KOPT-K1 (cell line): Measurements from ENCODE around the gene ENDOV.

Experiments used
- H3K27ac ChIP-seq: fragments of 200-600 bp; sonication (generic); 2 replicates; pipeline ENCODE4 v1.5.1; 2016; ENCODE audit warnings: antibody characterized with exemption, mild to moderate bottlenecking, low read depth, low read length; ENCODE audit not compliant: poor library complexity, severe bottlenecking
- H3K36me3 ChIP-seq: fragments of 200-600 bp; sonication (generic); 2 replicates; pipeline ENCODE4 v1.5.1; 2017; ENCODE audit warnings: antibody characterized with exemption, mild to moderate bottlenecking, low read length, moderate library complexity; ENCODE audit not compliant: insufficient read depth
- H3K9me3 ChIP-seq: fragments of 200-600 bp; sonication (generic); 2 replicates; pipeline ENCODE4 v1.5.1; 2017; ENCODE audit warnings: antibody characterized with exemption, low read length, mild to moderate bottlenecking; ENCODE audit not compliant: insufficient read depth, poor library complexity, severe bottlenecking

ENDOV gene

GRCh38 chr17:80442764-80443163 is 27.8 kb downstream of the ENDOV start:
- H3K36me3 ChIP-seq, result no peaks in the 10 kb centered on the region
- H3K27ac ChIP-seq, result no peak overlapping the region
- no peaks in the 10 kb centered on the region for H3K9me3 ChIP-seq

DNA sequence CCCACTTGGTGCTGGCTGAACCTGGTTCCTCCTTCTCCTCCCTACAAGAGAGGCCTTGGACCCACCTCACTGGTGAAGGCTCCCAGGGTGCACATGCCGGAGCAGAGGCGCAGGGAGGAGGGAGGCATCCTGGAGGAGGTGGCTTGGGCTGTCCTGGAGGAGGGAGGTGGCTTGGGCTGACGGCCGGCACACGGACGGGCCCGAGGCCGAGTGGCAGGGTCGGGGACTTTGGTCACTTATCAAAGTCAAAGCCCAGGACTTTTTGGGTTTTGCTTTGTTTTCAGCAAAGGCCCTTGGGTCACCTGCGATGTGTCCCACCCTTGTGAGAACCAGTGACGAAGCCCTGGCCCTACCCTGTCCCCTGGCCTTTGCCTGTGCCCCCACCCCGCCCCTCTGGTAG is 28.5 kb downstream of the ENDOV start:
- Histone ChIP-seq H3K27ac (no peak overlapping the region), H3K36me3 (no peaks in the 10 kb centered on the region)

GRCh38 chr17:80443916-80444643 is 29.1 kb downstream of the ENDOV start:
- no peak overlapping the region for H3K27ac ChIP-seq
- H3K36me3 ChIP-seq, result no peaks in the 10 kb centered on the region
- no peaks in the 10 kb centered on the region for H3K9me3 ChIP-seq

More for the DNA sequence above, 28.5 kb downstream of the ENDOV start:
- no peaks in the 10 kb centered on the region for H3K9me3 ChIP-seq

- no peak overlapping the region for H3K27ac ChIP-seq
- no peaks in the 10 kb centered on the region for H3K9me3 ChIP-seq
- no peaks in the 10 kb centered on the region for H3K36me3 ChIP-seq
These were observed 29.6 kb downstream of the ENDOV start for GRCh38 chr17:80444644-80444979.

DNA sequence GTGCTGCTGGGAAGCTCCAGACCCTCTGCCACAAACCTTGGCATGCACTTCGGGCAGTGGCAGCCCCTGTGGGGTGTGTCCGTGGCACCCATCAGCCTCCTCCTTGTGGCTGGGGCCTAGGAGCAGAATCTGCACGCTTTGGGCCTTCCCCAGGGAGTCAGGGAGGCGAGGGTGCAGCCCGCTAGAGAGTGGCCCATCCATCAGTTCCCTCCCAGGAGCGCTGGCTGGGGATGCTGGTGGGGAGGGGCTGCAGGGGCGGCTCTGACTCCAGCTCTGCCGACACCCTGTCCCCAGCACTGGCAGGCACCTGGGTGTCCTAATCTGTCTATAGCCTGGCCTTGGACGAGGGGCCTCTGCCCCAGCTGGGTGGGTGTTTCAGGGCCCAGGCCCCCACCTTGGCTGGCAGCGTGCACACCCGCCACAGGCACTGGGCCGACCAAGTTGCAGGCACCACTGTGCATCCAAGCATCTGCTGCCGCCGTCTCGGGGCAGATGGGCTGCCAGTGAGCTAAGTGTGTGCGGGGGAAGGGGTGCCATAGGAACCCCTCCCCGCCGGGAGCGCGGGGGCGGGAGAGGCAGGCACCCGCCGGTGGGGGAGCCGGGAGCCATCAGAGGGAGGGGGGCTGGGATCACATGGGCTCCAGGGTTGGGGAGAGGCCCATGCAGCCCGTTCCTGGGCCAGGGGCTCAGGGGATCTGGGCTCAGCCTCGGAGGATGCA is 30.2 kb downstream of the ENDOV start:
- Histone ChIP-seq H3K9me3 (no peaks in the 10 kb centered on the region), H3K36me3 (no peaks in the 10 kb centered on the region), H3K27ac (no peak overlapping the region)

- Histone ChIP-seq H3K36me3 (no peaks in the 10 kb centered on the region), H3K9me3 (no peaks in the 10 kb centered on the region), H3K27ac (no peak overlapping the region)
These were observed 30.8 kb downstream of the ENDOV start for GRCh38 chr17:80445726-80446110.

DNA sequence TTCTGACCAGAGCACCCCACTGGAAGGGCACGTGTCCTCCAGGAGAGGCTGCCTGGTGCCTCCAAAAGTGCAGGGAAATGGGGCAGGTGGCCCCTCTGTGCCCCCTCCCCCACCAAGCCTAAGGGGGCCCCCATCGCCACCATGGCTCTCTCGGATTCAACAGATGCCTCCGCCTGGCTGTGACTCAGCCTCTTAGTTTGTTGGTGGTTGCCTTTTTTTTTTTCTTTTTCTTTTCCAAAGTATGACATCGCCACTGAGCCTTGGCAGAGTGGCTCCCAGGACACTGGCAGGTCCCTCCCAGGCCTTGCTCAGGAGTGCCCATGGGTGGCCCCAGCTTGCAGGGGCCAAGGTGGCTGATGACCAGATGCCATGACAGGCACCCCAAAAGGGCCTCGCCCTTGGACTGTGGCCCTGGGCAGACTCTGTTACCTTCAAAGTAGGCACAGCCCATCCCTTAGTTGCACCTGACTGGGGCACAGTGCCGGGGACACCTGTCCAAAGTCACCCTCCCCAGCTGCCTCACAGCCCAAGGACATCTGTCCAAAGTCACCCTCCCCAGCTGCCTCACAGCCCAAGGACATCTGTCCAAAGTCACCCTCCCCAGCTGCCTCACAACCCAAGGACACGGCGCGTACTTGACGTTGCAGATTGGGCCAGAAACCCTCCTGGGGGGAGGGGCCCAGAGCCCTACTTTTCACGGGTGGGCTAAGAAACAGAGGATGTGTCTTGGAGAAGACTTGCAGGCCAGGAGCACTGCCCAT is 31.9 kb downstream of the ENDOV start:
- H3K27ac ChIP-seq, result no peak overlapping the region
- H3K36me3 ChIP-seq, result no peaks in the 10 kb centered on the region
- no peaks in the 10 kb centered on the region for H3K9me3 ChIP-seq

DNA sequence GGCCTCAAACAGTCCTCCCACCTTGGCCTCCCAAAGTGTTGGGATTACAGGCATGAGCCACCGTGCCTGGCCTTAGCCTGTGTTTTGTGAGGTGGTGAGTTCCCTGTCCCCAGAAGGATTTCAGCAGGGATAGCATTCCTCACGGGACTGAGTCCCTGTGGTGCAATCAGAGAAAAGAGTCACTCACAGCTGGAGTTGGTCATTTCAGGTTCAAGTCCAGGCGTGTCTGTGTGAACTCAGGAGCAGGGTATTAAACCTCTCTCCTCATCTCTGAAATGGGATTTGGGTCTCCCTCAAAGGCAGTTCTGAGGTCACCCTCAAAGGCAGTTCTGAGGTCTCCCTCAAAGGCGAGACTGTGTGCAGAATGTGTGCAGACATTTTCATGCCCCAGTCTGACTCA is 32.8 kb downstream of the ENDOV start:
- no peaks in the 10 kb centered on the region for H3K36me3 ChIP-seq
- H3K9me3 ChIP-seq, result no peaks in the 10 kb centered on the region
- no peak overlapping the region for H3K27ac ChIP-seq

GRCh38 chr17:80449194-80449929 is 34.4 kb downstream of the ENDOV start:
- H3K36me3 ChIP-seq, result no peaks in the 10 kb centered on the region
- no peak overlapping the region for H3K27ac ChIP-seq
- no peaks in the 10 kb centered on the region for H3K9me3 ChIP-seq

GRCh38 chr17:80449930-80450576 is 35.1 kb downstream of the ENDOV start:
- no peak overlapping the region for H3K27ac ChIP-seq
- no peaks in the 10 kb centered on the region for H3K36me3 ChIP-seq
- no peaks in the 10 kb centered on the region for H3K9me3 ChIP-seq

DNA sequence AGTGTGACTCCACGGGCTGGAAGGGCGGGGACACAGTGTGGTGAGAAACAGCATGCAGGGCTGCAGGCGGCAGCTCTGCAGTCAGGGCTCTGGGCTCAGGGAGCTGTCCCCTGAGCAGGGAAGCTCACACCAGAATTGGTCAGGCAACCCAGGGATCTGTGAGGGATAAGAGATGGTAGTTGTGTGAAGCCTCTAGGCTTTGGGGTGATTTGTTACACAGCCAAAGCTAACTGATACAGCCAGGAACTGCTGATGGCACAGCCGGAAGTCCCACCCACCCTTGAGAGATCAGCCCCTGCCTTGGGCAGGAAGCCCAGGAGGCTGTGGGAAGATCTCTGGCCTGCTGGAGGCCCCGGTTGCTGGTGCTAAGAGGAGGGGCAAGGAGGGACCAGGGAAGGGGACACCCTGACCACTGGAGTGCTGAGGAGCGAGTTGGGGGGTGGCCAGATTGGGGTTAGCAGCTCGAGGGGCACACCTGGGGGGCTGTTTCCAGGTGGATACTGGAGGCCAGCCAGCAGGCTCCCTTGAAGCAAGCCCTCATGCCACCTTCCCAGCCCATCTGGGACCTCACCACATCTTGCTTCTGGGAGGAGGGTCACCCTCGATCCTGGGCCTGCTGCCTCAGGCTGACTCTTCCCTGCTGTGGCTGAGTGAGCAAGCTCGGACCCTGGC is 36.3 kb downstream of the ENDOV start:
- Histone ChIP-seq H3K36me3 (no peaks in the 10 kb centered on the region), H3K27ac (no peak overlapping the region), H3K9me3 (no peaks in the 10 kb centered on the region)

DNA sequence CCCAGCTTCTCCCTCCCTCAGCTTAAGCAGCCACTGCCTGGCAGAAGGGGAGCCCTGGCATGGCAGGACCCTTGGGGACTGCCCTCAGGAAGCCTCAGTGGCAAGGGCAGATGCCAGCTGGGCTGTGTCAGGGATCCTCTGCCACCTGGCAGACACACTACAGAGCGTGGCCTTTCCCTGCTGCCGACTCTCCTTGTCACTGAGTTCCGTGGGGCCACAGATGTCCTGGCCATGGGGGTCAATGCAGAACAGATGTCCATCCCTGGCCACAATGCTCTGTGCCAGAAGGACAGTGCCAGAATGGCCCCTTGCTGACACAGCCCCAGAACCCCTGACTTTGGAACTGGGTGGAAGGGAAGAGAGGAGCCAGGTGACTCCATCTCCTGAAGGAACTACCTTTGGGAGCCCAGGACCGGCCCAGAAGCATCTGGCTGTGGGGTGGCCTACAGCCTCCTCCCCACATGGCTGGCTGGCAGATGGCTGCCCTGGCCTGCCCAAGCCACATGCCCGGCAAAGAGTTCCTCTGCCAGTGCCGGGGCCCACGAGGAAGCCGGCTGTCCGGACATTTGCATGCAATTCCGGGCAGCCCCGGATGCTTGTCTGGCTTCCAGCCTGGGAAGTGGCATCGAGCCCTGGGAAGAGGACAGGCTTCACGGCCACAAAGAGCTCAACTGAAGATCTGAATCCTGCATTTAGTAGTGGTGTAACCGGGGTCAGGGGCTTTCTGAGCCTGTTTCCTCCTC is 37.4 kb downstream of the ENDOV start:
- H3K27ac ChIP-seq, result no peak overlapping the region
- no peaks in the 10 kb centered on the region for H3K36me3 ChIP-seq
- H3K9me3 ChIP-seq, result no peaks in the 10 kb centered on the region

DNA sequence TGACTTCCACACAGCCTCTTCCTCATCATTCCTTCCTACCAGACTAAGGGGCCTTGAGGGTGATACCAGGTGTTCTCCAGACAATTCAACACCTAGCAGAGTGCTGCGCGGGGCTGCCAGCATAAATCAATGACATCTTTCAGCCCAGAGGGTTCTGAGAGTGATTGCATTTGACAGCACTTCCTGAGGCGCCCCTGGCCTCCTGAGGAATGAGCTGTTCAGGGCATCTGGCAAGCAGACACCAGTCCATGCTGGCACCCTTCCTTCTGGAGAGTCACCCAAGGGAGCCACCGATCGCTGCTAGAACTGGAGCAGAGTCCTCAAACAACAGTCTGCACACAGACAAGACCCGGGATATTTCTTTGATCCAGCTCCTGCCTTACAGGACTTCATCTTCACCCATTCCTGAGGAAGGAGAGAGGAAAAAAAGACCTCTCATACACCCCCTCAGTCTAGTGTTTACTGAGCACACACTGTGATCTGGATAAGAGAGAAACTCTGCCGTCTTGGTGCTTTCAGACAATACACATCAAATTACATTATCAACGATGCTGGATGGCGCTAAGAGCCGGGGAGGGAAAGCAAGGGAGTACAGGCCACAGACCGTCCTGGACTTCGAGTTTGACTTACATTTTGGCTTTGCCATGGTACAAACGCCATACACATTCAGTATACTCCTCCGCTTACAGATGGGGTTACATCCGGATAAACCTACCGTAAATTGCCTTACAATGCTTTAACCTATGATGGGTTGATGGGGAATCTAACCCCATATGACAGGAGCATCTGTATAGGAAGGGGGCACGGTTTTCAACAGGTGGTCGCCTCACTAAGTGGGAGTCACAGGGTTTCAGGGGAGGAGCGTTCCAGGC is 38.4 kb downstream of the ENDOV start:
- H3K36me3 ChIP-seq, result no peaks in the 10 kb centered on the region
- no peaks in the 10 kb centered on the region for H3K9me3 ChIP-seq
- peak overlapping the region; percentile 92 for H3K27ac ChIP-seq
